AG20443 (cell line): Measurements from ENCODE around the gene LAMB3.

Experiments used
- DNase-seq: peaks from one replicate; pipeline ENCODE4 v3.0.0; 2012; ENCODE audit warnings: low spot score, mixed read lengths

LAMB3 gene

GRCh38 chr1:209595599-209596285 lies 56.5 kb downstream of the LAMB3 start:
- DNase-seq = no peak

GRCh38 chr1:209595028-209595427 lies 57.2 kb downstream of the LAMB3 start:
- DNase-seq = no peak

- no peak for DNase-seq
Observed at GRCh38 chr1:209594440-209594839, 57.8 kb downstream of the LAMB3 start.

DNA sequence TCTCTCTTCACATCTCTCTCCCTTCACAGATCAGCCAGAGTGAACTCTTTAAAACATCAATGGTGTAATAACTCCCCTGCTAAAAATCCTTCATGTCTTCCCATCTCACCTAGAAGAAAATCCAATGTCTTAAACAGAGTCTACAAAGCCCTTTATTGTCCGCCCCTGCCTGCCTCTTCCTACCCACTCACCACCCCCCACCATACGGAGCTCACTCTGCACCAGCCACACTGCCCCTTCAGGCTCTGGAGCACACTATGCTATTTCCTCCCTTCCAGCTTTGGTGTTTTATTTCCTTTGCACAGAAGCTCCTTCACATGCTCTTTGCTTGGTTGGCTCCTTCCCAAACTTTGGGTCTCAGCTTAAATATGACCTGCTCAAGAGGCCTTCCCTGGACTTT lies 58.5 kb downstream of the LAMB3 start:
- no peak for DNase-seq

DNA sequence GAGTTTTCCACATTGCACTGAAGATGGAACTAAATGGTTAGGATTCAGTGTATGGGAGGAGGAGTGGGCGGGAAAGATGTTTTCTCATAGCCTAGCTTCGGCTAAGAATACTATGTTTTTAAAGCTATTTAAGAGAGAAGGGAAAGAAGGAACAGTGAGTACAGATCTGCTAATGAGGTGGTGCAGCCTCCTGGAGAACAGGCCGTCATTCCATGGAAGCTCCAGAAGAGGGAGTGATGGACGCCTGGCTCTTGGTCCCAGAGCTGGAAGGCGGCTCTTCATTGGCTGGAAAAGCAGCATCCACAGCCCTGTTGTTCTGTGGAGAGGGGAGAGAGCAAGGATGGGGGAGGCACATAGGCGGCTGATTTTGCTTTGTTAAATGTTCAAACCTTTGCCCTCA lies 61.8 kb downstream of the LAMB3 start:
- peak; percentile 70 for DNase-seq

GRCh38 chr1:209589863-209590262 lies 62.4 kb downstream of the LAMB3 start:
- no peak for DNase-seq

GRCh38 chr1:209589440-209589839 lies 62.8 kb downstream of the LAMB3 start:
- DNase-seq = no peak

DNA sequence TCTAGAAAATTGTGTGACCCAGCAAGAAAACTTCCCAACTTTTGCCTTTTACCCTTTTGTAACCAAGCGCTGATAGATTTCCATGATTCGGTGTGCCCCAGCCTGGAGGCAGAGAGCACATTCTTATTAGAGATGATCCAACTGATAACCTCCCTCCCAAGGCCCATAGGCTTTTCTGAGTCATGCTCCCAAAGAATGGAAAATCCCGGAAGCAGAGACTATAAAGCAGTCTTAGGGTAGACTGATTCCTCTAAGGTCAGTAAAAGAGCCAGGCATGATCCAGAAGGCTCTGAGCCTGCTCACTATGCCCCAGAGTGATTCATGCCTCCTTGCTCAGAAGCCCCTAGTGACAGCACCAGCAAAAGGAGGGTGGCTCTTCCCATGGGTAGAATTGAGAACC lies 64.4 kb downstream of the LAMB3 start:
- DNase-seq = no peak

DNA sequence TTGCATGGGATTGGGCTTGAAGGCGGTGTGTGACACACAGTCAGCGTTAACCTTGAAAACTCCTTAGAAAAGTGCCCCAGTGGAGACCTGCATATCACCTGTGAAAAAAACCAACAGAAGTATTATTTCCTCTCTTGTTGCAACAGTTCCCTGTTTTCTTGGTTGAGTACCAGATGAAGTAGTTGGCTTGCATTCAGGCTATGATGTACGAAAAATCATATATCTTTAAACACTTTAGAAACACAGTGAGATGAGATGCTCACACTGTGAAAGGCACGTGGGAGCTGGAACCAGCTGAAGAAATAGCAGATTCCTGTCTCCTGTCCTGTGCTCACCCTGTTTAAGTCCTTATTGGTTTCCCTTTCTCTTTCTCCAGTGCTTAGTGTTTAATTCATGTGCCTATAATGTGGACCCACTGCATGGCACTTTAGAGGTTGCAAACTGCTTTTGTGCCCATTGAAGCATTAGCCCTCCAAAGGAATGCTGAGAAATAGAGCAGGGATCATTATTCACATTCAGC lies 65.9 kb downstream of the LAMB3 start:
- DNase-seq = no peak

GRCh38 chr1:209585672-209586071 lies 66.6 kb downstream of the LAMB3 start:
- peak; percentile 81 for DNase-seq

DNA sequence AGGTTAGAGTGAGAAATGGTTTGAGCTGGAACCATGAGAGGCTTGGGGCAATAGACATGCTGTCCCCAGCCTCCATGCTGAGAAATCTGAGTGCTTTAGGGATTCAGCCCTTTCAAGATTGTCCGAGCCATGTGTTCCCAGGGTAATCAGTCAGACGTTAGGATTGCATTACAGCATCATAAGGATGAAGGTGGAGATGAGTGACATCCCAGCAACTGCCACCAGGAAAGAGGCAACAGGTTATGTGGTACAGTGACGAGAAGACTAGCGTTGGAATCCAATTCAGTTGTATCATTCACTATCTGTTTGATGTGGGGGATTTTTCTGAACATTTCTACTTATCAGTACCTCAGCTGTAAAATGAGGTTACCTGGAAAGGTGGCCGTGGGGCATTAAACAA lies 67.0 kb downstream of the LAMB3 start:
- DNase-seq = no peak

- DNase-seq = no peak
Observed at GRCh38 chr1:209584231-209584672, 68.0 kb downstream of the LAMB3 start.

GRCh38 chr1:209583408-209583807 lies 68.8 kb downstream of the LAMB3 start, which contains the start of gene CAMK1G:
Gene CAMK1G, plus strand, starts transcription at chr1:209583714. Its CDS starts 11,270 bp downstream, at chr1:209594984.
- peak; percentile 70 for DNase-seq

GRCh38 chr1:209580577-209580976 lies 71.6 kb downstream of the LAMB3 start:
- DNase-seq = no peak

DNA sequence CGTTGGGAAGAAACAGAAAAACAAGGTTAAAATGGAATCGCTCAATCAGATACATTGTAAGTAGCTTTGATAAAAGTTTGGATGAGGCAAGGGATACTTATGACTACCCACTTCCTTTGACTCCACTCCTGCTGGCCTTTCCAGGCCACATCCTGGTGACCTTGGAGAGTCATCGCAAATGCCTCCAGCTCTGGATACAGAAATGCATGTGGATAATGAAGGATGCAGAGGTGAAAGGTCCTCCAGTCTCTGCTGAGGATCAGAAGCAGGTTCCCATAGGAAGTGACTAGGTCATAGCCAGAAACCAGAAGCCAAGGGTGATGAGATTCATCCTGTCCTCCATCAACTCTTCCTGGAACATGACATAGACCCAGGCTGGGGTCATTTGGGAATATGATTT lies 74.9 kb downstream of the LAMB3 start:
- no peak for DNase-seq

GRCh38 chr1:209576392-209577197 lies 75.6 kb downstream of the LAMB3 start:
- DNase-seq = peak; percentile 93

GRCh38 chr1:209570743-209571142 lies 81.5 kb downstream of the LAMB3 start:
- no peak for DNase-seq

- DNase-seq = peak; percentile 66
Observed at GRCh38 chr1:209569455-209570207, 82.6 kb downstream of the LAMB3 start.

- peak; percentile 72 for DNase-seq
Observed at GRCh38 chr1:209567698-209568175, 84.5 kb downstream of the LAMB3 start.

DNA sequence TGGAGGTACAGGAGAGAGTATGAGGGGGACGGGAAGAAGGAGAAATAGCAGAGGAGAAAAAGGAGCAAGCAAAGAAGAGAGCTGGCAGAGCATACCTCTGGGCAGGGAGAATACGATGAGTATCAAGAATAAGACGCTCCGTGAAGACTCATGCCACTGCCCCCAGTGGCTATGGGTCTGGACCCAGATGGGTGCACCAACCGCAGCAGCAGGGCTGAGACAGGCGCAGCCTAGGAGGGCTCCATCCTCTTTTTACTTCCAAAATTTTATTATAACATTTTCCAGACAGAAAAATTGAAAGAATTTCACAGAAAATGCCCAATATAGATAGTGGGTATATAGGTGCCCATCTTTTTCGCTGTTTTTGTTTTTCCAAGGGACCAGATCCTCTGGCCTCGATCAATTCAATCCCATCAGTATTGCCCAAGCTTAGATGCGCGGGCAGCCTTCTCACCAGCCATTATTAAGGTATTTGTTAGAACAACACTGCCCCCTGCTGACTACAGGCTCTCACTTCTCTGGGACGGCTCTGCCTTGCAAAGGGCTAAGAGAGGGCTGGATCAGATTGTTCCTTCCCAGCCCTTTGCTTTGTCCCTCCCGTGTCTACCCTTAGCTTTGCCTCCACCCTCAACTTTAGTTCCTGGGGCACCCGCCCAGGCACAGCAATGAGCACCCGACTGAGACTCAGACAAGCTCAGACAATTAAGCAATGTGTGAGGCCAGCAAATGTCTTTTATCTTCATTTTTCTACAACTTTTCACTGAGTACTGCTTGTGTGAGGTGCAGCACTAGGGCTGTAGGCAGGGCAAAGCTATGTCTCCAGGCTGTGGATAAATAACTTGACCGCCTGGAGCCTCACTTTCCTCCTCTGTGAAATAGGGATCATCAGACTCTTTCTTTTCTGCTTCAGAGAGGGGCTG lies 86.2 kb downstream of the LAMB3 start:
- peak; percentile 84 for DNase-seq
